Measurements from ENCODE around the gene CEMIP. TPM values are rescaled to one million over a fixed set of nuclear protein-coding genes. Genes with fewer than 3 reads are reported as not detected.

The CEMIP gene
- total and polyA plus RNA-seq, 2 of the 13 experiments (the other 11 are each of a cell fraction or from before 2014, with no cell fraction given) = 4.3 to 28.5 TPM

- ATAC-seq = no peak
Observed at GRCh38 chr15:80861731-80862170, 82.6 kb downstream of the CEMIP start.

More at GRCh38 chr15:80861731-80862170, 82.6 kb downstream of the CEMIP start:
- BruUV-seq (replicated peaks) = no TSS peak
- POLR2A ChIA-PET = no interaction called here
- H3K36me3 ChIP-seq (replicated peaks in 1 of 2; ENCODE audit: control insufficient read depth in 1 of 2, insufficient read depth in 2 of 2, low read length in 2 of 2) = peaks cover 6 to 15% of the 10 kb centered on the region in 2 experiments; a peak in 2 of 5 replicates
- no peak overlapping the region for H2AFZ ChIP-seq (ENCODE audit: low read length)
- H3K4me1 ChIP-seq (ENCODE audit: insufficient read depth, low read length) = peaks cover 25% of the 10 kb centered on the region
- in situ Hi-C loops (cut with HindIII; ENCODE audit: extremely low pct_ligation_motif_present, low pct_unique_long_range_greater_than_20kb) (no loop called here), intact Hi-C loops (cut with micrococcal nuclease; ENCODE audit: unreplicated experiment) (no loop called here)
- CTCF ChIA-PET (ENCODE audit: low intra/inter-chr PET ratio, low total read pairs) = no interaction called here
- FAIRE-seq (no peak), DNase-seq (ENCODE audit: low spot score) (no peak)
- TF ChIP-seq ZNF790 (CRISPR knock-in tag; IDR thresholded peaks at IDR 0.05; ENCODE audit: borderline replicate concordance) (no peak), HMGXB4 (CRISPR knock-in tag; IDR thresholded peaks at IDR 0.05; ENCODE audit: borderline replicate concordance in 1 of 2, low read depth in 1 of 2) (no peak), MAFK (conservative IDR thresholded peaks at IDR 0.05 in 1 of 2, IDR thresholded peaks at IDR 0.05 in 1 of 2; ENCODE audit: low read length in 2 of 2) (no peak), HNRNPUL1 (IDR thresholded peaks at IDR 0.05; ENCODE audit: low read depth, low read length) (no peak), ARNT (IDR thresholded peaks at IDR 0.05) (no peak)
- TF ChIP-seq, protein P1, sequence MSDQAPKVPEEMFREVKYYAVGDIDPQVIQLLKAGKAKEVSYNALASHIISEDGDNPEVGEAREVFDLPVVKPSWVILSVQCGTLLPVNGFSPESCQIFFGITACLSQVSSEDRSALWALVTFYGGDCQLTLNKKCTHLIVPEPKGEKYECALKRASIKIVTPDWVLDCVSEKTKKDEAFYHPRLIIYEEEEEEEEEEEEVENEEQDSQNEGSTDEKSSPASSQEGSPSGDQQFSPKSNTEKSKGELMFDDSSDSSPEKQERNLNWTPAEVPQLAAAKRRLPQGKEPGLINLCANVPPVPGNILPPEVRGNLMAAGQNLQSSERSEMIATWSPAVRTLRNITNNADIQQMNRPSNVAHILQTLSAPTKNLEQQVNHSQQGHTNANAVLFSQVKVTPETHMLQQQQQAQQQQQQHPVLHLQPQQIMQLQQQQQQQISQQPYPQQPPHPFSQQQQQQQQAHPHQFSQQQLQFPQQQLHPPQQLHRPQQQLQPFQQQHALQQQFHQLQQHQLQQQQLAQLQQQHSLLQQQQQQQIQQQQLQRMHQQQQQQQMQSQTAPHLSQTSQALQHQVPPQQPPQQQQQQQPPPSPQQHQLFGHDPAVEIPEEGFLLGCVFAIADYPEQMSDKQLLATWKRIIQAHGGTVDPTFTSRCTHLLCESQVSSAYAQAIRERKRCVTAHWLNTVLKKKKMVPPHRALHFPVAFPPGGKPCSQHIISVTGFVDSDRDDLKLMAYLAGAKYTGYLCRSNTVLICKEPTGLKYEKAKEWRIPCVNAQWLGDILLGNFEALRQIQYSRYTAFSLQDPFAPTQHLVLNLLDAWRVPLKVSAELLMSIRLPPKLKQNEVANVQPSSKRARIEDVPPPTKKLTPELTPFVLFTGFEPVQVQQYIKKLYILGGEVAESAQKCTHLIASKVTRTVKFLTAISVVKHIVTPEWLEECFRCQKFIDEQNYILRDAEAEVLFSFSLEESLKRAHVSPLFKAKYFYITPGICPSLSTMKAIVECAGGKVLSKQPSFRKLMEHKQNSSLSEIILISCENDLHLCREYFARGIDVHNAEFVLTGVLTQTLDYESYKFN (CRISPR knock-in tag; conservative IDR thresholded peaks at IDR 0.05) = no peak
- no peak overlapping the region for H3K4me2 ChIP-seq (ENCODE audit: low read depth, low read length)
- no peaks in the 10 kb centered on the region for H3K9me3 ChIP-seq (ENCODE audit: low read length)
- H4K20me1 ChIP-seq (ENCODE audit: insufficient read depth, low read length) = no peaks in the 10 kb centered on the region
- no peaks in the 10 kb centered on the region for H3K27me3 ChIP-seq (ENCODE audit: control insufficient read depth in 1 of 2, insufficient read depth in 2 of 2, low read length in 2 of 2)
- no peaks in the 10 kb centered on the region for H3K79me2 ChIP-seq (ENCODE audit: insufficient read depth, low read length)
- no peak overlapping the region for H3K9ac ChIP-seq (ENCODE audit: insufficient read depth, low read depth, low read length)
- H3K27ac ChIP-seq (ENCODE audit: extremely low read length, insufficient read depth, low read length) = no peak overlapping the region
- WGBS (ENCODE audit: low lambda C conversion rate) = 86% methylated on average over 1 of the region's 5 CpGs
- H3K4me3 ChIP-seq (replicated peaks in 1 of 3; ENCODE audit: insufficient read depth in 1 of 3, low read depth in 2 of 3, low read length in 3 of 3) = no peak overlapping the region
